ENCODE measurements around the gene B4GALT2. TPM values are rescaled to one million over a fixed set of nuclear protein-coding genes. Genes with fewer than 3 reads are reported as not detected.

B4GALT2 gene
- total and polyA plus RNA-seq, 9 donors, result 11.9 to 51.3 (median 28.8) TPM

DNA sequence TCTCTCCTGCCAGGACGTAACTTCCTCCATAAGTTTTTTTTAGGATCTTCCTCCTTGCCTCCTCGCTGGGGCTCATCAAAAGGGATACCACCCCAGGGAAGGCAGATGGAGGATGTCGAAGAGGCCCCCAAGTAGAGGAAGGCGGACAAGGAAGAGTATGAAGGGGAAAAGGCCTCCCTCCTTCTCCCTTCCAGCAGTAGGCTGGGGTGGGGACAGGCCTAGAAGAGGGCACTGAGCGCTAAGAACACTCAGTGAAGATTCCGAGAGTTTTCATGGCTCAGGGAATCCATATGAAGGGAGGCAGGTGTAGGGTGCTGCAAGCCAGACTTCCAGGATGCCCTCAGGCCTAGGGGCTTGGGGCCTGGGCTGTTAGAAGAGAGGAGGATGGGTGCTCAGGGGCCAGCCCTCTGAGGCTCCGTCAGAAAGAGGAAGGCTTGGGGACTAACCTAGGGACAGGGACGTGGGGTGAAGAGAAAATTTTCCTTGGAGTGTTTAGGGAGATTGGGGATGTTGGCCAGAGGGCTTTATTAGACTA lies 54.1 kb downstream of the B4GALT2 start:
- intact Hi-C loops (cut with DNase I), result no loop called here
- DNase-seq, result no peak

DNA sequence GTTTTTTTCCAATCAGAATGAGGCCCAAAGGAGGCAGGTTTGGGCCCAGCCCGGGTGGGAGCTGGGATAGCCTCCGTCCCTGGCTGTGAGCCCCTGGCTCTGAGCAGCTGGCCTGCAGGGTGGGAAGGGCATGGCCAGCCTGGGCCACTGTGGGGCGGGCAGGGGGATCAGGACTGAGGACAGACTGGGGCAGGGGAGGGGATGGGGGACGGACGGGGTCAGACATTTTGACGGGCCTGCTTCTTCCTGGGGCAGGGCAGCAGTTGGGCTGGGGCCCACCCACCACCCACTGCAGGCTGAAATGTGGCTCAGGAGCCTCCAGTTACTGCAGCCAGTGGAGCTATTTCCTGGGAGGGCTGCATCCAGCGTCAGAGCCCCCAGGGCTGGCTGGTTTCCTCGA lies 54.7 kb downstream of the B4GALT2 start:
- Histone ChIP-seq H3K4me3 (no peak overlapping the region), H3K4me1 (ENCODE audit: insufficient read depth) (peaks cover 16% of the 10 kb centered on the region), H3K9me3 (no peaks in the 10 kb centered on the region), H3K27ac (no peak overlapping the region), H3K27me3 (no peaks in the 10 kb centered on the region), H3K36me3 (no peaks in the 10 kb centered on the region)
- WGBS, 3 donors, result 67 to 74% (median 71%) methylated on average over 8 of the region's 8 CpGs
- TF ChIP-seq, protein P1, sequence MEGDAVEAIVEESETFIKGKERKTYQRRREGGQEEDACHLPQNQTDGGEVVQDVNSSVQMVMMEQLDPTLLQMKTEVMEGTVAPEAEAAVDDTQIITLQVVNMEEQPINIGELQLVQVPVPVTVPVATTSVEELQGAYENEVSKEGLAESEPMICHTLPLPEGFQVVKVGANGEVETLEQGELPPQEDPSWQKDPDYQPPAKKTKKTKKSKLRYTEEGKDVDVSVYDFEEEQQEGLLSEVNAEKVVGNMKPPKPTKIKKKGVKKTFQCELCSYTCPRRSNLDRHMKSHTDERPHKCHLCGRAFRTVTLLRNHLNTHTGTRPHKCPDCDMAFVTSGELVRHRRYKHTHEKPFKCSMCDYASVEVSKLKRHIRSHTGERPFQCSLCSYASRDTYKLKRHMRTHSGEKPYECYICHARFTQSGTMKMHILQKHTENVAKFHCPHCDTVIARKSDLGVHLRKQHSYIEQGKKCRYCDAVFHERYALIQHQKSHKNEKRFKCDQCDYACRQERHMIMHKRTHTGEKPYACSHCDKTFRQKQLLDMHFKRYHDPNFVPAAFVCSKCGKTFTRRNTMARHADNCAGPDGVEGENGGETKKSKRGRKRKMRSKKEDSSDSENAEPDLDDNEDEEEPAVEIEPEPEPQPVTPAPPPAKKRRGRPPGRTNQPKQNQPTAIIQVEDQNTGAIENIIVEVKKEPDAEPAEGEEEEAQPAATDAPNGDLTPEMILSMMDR (IDR thresholded peaks at IDR 0.05), result no peak
- no peak for TF ChIP-seq EP300 (IDR thresholded peaks at IDR 0.05)
- TF ChIP-seq POLR2A (IDR thresholded peaks at IDR 0.05), result no peak
- intact Hi-C loops (cut with DNase I), result no loop called here
- DNase-seq, result no peak

More for the DNA sequence above, 54.1 kb downstream of the B4GALT2 start:
- TF ChIP-seq, protein P1 (IDR thresholded peaks at IDR 0.05), result no peak
- TF ChIP-seq POLR2A (IDR thresholded peaks at IDR 0.05) (no peak), EP300 (IDR thresholded peaks at IDR 0.05) (no peak)
- Histone ChIP-seq H3K9me3 (no peaks in the 10 kb centered on the region), H3K4me1 (ENCODE audit: insufficient read depth) (peaks cover 16% of the 10 kb centered on the region), H3K27me3 (no peaks in the 10 kb centered on the region), H3K36me3 (no peaks in the 10 kb centered on the region), H3K4me3 (no peak overlapping the region), H3K27ac (no peak overlapping the region)
- 90 to 92% (median 92%) methylated on average over 8 of the region's 8 CpGs for WGBS, 3 donors

DNA sequence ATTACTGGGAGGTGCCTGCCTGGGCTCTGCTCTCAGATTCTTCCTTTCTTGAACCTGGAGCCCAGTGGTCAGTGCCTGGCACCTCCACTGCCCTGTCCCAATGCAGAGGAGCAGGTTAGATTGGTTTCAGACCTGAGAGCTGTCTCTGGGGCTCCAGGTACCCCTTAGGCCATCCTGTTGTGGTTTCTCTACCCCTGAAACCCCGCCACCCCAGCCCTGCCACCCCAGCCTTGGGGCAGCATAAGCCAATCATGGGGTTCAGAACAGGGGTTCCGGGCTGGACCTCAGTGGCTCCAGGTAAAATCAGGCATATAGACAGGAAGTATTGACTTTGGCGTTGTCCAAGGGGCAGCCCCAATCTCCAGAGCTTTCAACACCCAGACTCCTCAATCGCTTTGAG lies 55.4 kb downstream of the B4GALT2 start:
- DNase-seq, result no peak
- Histone ChIP-seq H3K4me3 (no peak overlapping the region), H3K36me3 (no peaks in the 10 kb centered on the region), H3K9me3 (no peaks in the 10 kb centered on the region), H3K4me1 (ENCODE audit: insufficient read depth) (peaks cover 14% of the 10 kb centered on the region), H3K27ac (no peak overlapping the region), H3K27me3 (no peaks in the 10 kb centered on the region)
- intact Hi-C loops (cut with DNase I), result no loop called here
- TF ChIP-seq, protein P1 (IDR thresholded peaks at IDR 0.05), result no peak
- no peak for TF ChIP-seq POLR2A (IDR thresholded peaks at IDR 0.05)
- TF ChIP-seq EP300 (IDR thresholded peaks at IDR 0.05), result no peak
- WGBS, 3 donors, result 95 to 98% (median 96%) methylated on average over 4 of the region's 4 CpGs

DNA sequence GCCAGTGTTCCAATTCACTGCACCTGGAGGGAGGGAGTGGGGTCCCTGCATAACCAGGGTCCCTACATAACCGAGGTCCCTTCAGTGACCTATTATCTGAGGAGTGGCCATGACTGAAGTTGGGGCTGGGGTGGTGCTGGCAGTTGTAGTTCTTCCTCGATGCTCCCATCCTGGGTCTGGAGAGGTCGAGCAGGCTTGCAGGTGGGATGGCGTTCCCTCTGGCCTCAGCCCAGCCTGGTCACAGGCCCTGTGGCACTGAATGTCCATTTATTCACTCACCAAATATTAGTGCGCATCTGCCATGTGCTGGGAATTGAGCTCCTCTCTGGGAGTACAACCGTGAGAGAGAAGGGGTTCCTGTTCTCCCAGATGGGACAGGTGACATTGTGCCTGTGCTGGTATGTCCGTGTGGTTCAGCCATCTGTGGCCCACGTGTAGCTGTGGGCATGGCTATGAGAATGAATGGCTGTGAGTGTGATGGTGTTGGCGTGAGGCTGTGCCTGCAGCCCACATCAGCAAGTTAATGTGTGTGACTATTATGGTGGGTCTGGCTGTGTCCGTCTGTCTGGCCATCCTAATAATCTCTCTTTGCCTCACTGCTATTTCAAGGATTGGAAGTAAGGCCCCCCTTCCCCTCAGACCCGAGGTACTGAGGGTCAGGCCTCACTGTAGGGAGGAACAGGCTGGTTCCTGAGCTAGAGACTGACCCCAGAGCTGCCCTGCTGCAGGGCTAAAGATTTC lies 56.1 kb downstream of the B4GALT2 start:
- H3K4me3 ChIP-seq, result no peak overlapping the region
- no peaks in the 10 kb centered on the region for H3K36me3 ChIP-seq
- H3K27me3 ChIP-seq, result no peaks in the 10 kb centered on the region
- TF ChIP-seq EP300 (IDR thresholded peaks at IDR 0.05) (no peak), POLR2A (IDR thresholded peaks at IDR 0.05) (no peak)
- TF ChIP-seq, protein P1 (IDR thresholded peaks at IDR 0.05), result no peak
- DNase-seq, result no peak
- no peaks in the 10 kb centered on the region for H3K9me3 ChIP-seq
- H3K4me1 ChIP-seq (ENCODE audit: insufficient read depth), result peaks cover 14% of the 10 kb centered on the region
- intact Hi-C loops (cut with DNase I), result loop anchor here in 1 of 4 donors (5.0 kb wide), 1 partner anchor 33 kb away; no protein-coding TSS in a partner anchor
- peak overlapping the region in 1 of 2 donors; percentile 33 for H3K27ac ChIP-seq
- 65 to 71% (median 68%) methylated on average over 11 of the region's 11 CpGs for WGBS, 3 donors
